RWPE1 (cell line): ENCODE measurements around the gene CTU1.

Experiments used
- CTCF ChIA-PET: fragments of 350-600 bp; sonication (Branson Sonifier 250); formaldehyde crosslinking; extraction: SDS; loops from one replicate; lab custom pipeline; 2021; lab: Yijun Ruan, JAX
- POLR2A ChIA-PET: fragments of 400-600 bp; formaldehyde crosslinking; extraction: SDS; loops from one replicate; lab custom pipeline; 2020; ENCODE audit warnings: antibody characterized with exemption; ENCODE audit not compliant: low non-redundant PET; lab: Yijun Ruan, JAX
- DNase-seq: peaks from one replicate; pipeline ENCODE4 v3.0.0; 2012; ENCODE audit warnings: low spot score
- H3K27ac ChIP-seq: fragments of 450-650 bp; 2 replicates; pipeline ENCODE4 v1.5.1; 2017
- TF ChIP-seq, protein P1 (sequence below): fragments of 450-650 bp; conservative IDR thresholded peaks from 2 replicates; pipeline ENCODE4 v1.5.1; 2017; ENCODE audit warnings: low read depth, mild to moderate bottlenecking

Gene CTU1

GRCh38 chr19:51111606-51112005 is 3.4 kb upstream of the CTU1 start:
- ChIA-PET POLR2A (no interaction called here), CTCF (no interaction called here)
- DNase-seq: no peak
- TF ChIP-seq, protein P1, sequence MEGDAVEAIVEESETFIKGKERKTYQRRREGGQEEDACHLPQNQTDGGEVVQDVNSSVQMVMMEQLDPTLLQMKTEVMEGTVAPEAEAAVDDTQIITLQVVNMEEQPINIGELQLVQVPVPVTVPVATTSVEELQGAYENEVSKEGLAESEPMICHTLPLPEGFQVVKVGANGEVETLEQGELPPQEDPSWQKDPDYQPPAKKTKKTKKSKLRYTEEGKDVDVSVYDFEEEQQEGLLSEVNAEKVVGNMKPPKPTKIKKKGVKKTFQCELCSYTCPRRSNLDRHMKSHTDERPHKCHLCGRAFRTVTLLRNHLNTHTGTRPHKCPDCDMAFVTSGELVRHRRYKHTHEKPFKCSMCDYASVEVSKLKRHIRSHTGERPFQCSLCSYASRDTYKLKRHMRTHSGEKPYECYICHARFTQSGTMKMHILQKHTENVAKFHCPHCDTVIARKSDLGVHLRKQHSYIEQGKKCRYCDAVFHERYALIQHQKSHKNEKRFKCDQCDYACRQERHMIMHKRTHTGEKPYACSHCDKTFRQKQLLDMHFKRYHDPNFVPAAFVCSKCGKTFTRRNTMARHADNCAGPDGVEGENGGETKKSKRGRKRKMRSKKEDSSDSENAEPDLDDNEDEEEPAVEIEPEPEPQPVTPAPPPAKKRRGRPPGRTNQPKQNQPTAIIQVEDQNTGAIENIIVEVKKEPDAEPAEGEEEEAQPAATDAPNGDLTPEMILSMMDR: no peak
- no peak overlapping the region for H3K27ac ChIP-seq

DNA sequence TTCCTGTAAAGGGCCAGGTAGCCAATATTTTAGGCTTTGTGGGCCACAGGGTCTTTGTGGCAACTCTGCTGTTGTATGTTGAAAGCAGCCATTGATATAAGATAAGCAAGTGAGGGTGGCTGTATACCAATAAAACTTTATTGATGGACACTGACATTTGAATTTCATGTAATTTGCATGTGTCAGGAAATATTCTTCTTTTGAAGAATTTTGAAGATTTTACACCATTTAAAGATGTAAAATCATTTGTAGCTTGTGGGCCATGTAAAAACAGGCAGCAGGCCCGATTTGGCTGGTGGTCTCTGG is 2.4 kb upstream of the CTU1 start:
- ChIA-PET POLR2A (no interaction called here), CTCF (interaction anchor here (0.8 kb wide), 1 partner anchor 18 kb away, joined by 3 read pairs; no protein-coding TSS in a partner anchor)
- TF ChIP-seq, protein P1: no peak
- no peak for DNase-seq
- no peak overlapping the region for H3K27ac ChIP-seq

DNA sequence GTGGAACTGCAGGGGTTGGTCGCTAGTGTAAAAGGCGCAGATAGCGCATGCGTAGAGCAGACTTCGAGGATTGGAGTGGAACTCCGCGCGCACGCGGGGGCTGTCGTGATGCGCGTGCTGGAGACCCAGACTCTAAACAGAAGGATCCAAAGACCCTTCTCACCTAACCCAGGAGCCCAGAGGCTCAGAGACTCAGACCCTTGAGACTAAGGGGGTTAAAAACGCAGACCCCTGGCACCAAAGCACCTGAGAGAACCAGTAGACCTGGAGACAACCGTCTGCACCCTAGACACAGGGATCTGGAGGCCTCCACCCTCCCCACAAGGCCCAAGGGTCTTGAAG is 567 bp upstream of the CTU1 start:
- no peak for DNase-seq
- CTCF ChIA-PET: interaction anchor here (0.6 kb wide), 1 partner anchor 11 kb away, joined by 3 read pairs; no protein-coding TSS in a partner anchor
- POLR2A ChIA-PET: no interaction called here
- H3K27ac ChIP-seq: peak overlapping the region; percentile 72
- TF ChIP-seq, protein P1: no peak

DNA sequence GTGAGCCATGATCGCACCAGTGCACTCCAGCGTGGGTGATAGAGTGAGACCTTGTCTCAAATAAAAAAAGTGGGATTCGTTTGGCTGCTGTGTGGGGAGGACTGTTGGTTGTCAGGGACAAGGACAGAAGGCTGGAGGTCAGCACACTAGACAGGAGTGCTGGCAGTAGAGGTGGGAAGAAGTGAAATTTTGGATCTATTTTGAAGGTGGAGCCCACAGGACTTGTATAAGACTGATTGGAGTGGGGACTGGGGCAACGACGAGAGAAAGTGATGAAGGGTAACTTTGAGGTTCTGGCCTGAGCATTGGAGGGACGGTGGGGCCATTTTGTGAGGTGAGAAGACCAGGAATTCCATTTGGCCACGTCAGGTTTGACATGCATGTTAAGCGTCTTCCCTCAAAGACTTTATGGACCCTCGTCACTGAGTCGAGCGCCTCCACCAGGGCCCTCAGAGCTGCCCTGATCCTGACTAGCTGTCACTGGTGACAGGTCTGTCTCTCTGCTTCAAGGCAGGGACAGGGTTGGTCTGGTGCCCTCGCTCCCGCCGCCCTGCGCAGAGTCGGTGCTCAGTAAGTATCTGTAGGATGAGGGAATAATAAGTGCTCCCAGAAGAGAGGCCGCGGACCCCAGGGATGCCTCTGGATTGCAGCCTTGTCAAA is 673 bp downstream of the CTU1 start:
- ChIA-PET POLR2A (no interaction called here), CTCF (no interaction called here)
- peak overlapping the region; percentile 72 for H3K27ac ChIP-seq
- peak; percentile 18 for DNase-seq
- TF ChIP-seq, protein P1: no peak

- TF ChIP-seq, protein P1: no peak
- CTCF ChIA-PET: no interaction called here
These were observed 4.3 kb downstream of the CTU1 start for GRCh38 chr19:51103926-51104341.

GRCh38 chr19:51102991-51103390 is 5.2 kb downstream of the CTU1 start:
- TF ChIP-seq, protein P1: no peak
- ChIA-PET CTCF (no interaction called here), POLR2A (no interaction called here)
- no peak for DNase-seq
- H3K27ac ChIP-seq: no peak overlapping the region

More at GRCh38 chr19:51103926-51104341, 4.3 kb downstream of the CTU1 start:
- POLR2A ChIA-PET: no interaction called here
- no peak for DNase-seq
- H3K27ac ChIP-seq: no peak overlapping the region
